Measurements from ENCODE around the gene WDR35.
"Not testable (repeated sequence)": the region's sequence is repeated elsewhere in the genome, so short reads cannot be mapped to it uniquely, and the experiment has no call there.

The WDR35 gene

DNA sequence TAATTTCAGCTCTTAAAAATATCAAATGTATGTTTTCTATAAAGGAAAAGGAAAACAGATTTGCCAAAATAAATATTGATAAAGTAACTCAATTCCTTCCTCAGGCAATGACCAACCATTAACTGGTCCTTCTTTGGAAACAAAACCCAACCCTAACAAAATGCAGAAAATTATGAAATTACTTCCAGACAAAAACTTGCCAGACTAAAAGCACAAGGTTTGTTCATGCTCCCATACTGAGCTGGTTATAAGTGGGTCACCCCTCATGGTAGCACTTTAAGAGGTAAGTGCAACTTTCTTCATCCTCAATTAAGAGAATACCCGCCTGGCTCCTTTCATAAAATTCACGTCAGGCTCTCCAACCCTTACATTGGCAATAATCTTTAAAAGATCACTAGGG, 57.0 kb downstream of the WDR35 start:
- no peaks in the 10 kb centered on the region for H3K9me3 ChIP-seq (ENCODE audit: low read length)
- no peak overlapping the region for H3K4me3 ChIP-seq (ENCODE audit: low read depth in 1 of 2, low read length in 2 of 2)
- no peak overlapping the region for H3K27ac ChIP-seq (ENCODE audit: low read depth, low read length)
- no peaks in the 10 kb centered on the region for H3K4me1 ChIP-seq (ENCODE audit: insufficient read depth, low read length)
- H3K36me3 ChIP-seq (ENCODE audit: insufficient read depth, low read length), result peaks cover 10% of the 10 kb centered on the region
- H3K27me3 ChIP-seq (ENCODE audit: control insufficient read depth in 1 of 2, insufficient read depth in 2 of 2, low read length in 2 of 2), result no peaks in the 10 kb centered on the region
- H3K9ac ChIP-seq (ENCODE audit: low read length), result no peak overlapping the region

GRCh38 chr2:19929226-19929625, 60.7 kb downstream of the WDR35 start:
- Histone ChIP-seq H3K4me1 (ENCODE audit: insufficient read depth, low read length) (no peaks in the 10 kb centered on the region), H3K9me3 (ENCODE audit: low read length) (no peaks in the 10 kb centered on the region), H3K9ac (ENCODE audit: low read length) (no peak overlapping the region), H3K27me3 (ENCODE audit: control insufficient read depth in 1 of 2, insufficient read depth in 2 of 2, low read length in 2 of 2) (no peaks in the 10 kb centered on the region), H3K36me3 (ENCODE audit: insufficient read depth, low read length) (peaks cover 5% of the 10 kb centered on the region), H3K4me3 (ENCODE audit: low read depth in 1 of 2, low read length in 2 of 2) (no peak overlapping the region), H3K27ac (ENCODE audit: low read depth, low read length) (no peak overlapping the region)

- H3K27me3 ChIP-seq (ENCODE audit: control insufficient read depth in 1 of 2, insufficient read depth in 2 of 2, low read length in 2 of 2); H3K9ac ChIP-seq (ENCODE audit: low read length); H3K4me3 ChIP-seq (ENCODE audit: low read depth in 1 of 2, low read length in 2 of 2); H3K4me1 ChIP-seq (ENCODE audit: insufficient read depth, low read length); H3K36me3 ChIP-seq (ENCODE audit: insufficient read depth, low read length); H3K27ac ChIP-seq (ENCODE audit: low read depth, low read length); H3K9me3 ChIP-seq (ENCODE audit: low read length): not testable (repeated sequence)
These were observed 62.1 kb downstream of the WDR35 start for GRCh38 chr2:19927816-19928215.

DNA sequence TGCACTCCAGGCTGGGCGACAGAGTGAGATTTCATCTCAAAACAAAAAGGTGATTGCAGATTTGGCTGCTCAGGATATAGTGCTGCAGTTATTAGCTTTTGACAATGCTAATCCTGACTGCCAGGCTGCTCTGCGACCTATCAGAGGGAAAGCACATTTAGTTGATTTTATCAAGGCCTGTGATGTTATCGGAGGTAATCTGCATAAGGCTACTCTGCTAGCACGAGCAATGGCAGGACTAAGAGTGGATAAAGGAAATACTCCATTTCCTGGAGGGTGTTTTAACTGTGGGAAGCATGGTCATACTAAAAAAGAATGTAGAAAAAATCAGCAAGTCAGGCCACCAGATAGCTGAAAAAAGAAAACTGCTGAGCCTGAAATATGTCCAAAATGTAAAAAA, 65.4 kb downstream of the WDR35 start:
- not testable (repeated sequence) for H3K27me3 ChIP-seq (ENCODE audit: control insufficient read depth in 1 of 2, insufficient read depth in 2 of 2, low read length in 2 of 2); H3K27ac ChIP-seq (ENCODE audit: low read depth, low read length); H3K4me3 ChIP-seq (ENCODE audit: low read depth in 1 of 2, low read length in 2 of 2); H3K9me3 ChIP-seq (ENCODE audit: low read length); H3K9ac ChIP-seq (ENCODE audit: low read length); H3K4me1 ChIP-seq (ENCODE audit: insufficient read depth, low read length); H3K36me3 ChIP-seq (ENCODE audit: insufficient read depth, low read length)

DNA sequence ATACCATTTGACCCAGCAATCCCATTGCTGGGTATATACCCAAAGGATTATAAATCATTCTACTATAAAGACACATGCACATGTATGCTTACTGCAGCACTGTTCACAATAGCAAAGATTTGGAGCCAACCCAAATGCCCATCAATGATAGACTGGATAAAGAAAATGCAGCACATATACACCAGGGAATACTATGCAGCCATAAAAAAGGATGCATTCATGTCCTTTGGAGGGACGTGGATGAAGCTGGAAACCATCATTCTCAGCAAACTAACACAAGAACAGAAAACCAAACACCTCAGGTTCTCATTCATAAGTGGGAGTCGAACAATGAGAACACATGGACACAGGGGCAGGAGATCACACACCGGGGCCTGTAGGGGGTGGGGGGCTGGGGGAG, 67.7 kb downstream of the WDR35 start:
- H3K4me3 ChIP-seq (ENCODE audit: low read depth in 1 of 2, low read length in 2 of 2); H3K36me3 ChIP-seq (ENCODE audit: insufficient read depth, low read length); H3K4me1 ChIP-seq (ENCODE audit: insufficient read depth, low read length); H3K27me3 ChIP-seq (ENCODE audit: control insufficient read depth in 1 of 2, insufficient read depth in 2 of 2, low read length in 2 of 2); H3K9ac ChIP-seq (ENCODE audit: low read length); H3K9me3 ChIP-seq (ENCODE audit: low read length); H3K27ac ChIP-seq (ENCODE audit: low read depth, low read length): not testable (repeated sequence)

DNA sequence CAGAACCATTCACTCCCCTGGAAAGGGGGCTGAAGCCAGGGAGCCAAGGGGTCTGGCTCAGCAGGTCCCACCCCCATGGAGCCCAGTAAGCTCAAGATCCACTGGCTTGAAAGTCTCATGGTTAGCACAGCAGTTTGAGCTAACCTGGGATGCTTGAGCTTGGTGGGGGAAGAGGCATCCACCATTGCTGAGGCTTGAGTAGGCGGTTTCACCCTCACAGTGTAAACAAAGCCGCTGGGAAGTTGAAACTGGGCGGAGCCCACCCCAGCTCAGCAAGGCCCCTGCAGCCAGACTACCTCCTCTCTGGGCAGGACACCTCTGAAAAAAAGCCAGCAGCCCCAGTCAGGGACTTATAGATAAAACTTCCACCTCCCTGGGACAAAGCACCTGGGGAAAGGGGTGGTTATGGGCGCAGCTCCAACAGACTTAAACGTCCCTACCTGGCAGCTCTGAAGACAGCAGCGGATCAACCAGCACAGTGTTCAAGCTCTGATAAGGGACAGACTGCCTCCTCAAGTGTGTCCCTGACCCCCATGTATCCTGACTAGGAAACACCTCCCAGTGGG, 73.4 kb downstream of the WDR35 start:
- Histone ChIP-seq H3K9ac (ENCODE audit: low read length) (no peak overlapping the region), H3K9me3 (ENCODE audit: low read length) (no peaks in the 10 kb centered on the region), H3K4me1 (ENCODE audit: insufficient read depth, low read length) (no peaks in the 10 kb centered on the region), H3K36me3 (ENCODE audit: insufficient read depth, low read length) (no peaks in the 10 kb centered on the region), H3K27ac (ENCODE audit: low read depth, low read length) (no peak overlapping the region), H3K4me3 (ENCODE audit: low read depth in 1 of 2, low read length in 2 of 2) (no peak overlapping the region), H3K27me3 (ENCODE audit: control insufficient read depth in 1 of 2, insufficient read depth in 2 of 2, low read length in 2 of 2) (no peaks in the 10 kb centered on the region)

GRCh38 chr2:19914266-19914975, 75.5 kb downstream of the WDR35 start:
- no peaks in the 10 kb centered on the region for H3K9me3 ChIP-seq (ENCODE audit: low read length)
- H3K4me1 ChIP-seq (ENCODE audit: insufficient read depth, low read length), result no peaks in the 10 kb centered on the region
- H3K9ac ChIP-seq (ENCODE audit: low read length), result no peak overlapping the region
- H3K27ac ChIP-seq (ENCODE audit: low read depth, low read length), result no peak overlapping the region
- no peaks in the 10 kb centered on the region for H3K36me3 ChIP-seq (ENCODE audit: insufficient read depth, low read length)
- no peaks in the 10 kb centered on the region for H3K27me3 ChIP-seq (ENCODE audit: control insufficient read depth in 1 of 2, insufficient read depth in 2 of 2, low read length in 2 of 2)
- H3K4me3 ChIP-seq (ENCODE audit: low read depth in 1 of 2, low read length in 2 of 2), result no peak overlapping the region

DNA sequence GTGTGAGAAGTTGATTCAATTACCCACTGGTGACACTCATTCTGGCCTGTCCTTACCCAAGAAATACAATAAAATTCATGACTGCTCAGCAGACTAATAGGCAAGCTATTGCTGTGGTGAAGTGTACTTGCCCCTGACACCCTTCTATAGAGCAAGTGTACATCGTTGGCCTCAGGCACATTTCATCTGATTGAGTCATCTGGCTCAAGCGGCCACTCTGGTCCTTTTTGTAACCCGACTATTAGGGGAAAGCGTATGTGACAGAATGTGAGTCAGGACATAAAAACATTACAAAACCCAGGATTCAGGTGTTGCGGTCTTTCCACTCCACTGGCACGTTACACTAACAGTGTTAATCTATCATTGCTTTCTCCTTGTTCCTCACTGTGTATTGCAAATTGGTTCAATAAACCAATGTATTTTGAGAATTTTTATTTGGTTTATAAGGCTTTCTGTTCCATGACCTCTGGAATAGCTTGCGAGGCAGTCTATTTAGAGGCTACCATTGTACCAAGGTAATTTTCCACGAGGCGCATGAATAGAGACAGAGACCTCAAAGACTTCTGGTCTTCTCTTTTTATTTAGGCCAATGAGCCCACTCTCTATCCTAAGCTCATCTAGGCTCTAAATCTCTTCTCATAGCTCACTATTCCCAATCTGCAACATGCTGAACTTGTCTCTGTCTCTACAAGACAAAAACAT, 77.9 kb downstream of the WDR35 start:
- H3K9me3 ChIP-seq (ENCODE audit: low read length), result no peaks in the 10 kb centered on the region
- no peak overlapping the region for H3K9ac ChIP-seq (ENCODE audit: low read length)
- no peaks in the 10 kb centered on the region for H3K27me3 ChIP-seq (ENCODE audit: control insufficient read depth in 1 of 2, insufficient read depth in 2 of 2, low read length in 2 of 2)
- H3K4me1 ChIP-seq (ENCODE audit: insufficient read depth, low read length), result no peaks in the 10 kb centered on the region
- no peaks in the 10 kb centered on the region for H3K36me3 ChIP-seq (ENCODE audit: insufficient read depth, low read length)
- no peak overlapping the region for H3K4me3 ChIP-seq (ENCODE audit: low read depth in 1 of 2, low read length in 2 of 2)
- H3K27ac ChIP-seq (ENCODE audit: low read depth, low read length), result no peak overlapping the region

DNA sequence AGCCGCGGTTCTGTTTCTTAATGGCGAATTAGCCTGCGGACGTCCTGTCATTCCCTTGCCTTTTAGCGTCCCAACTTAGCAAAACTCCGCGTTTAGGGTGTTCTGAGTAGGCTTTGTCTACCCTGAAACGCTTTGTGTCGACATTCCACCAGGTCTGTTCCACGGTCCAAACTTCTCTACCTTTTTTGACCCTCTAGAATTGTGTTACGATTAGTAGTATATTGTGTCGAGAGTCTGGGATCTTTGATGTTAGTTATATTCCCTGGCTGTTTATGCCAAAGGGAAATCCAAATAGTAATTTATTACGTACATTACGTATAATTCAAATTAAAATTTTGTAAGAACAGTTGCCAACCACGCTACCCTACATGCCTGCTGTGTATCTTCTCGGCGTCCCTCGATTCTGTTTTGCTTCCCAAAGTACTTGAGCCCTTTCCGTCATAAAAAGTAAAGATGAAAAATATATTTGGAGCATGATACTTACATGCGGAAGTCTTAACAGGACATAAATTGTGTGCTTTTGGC, 87.6 kb downstream of the WDR35 start:
- peak overlapping the region; percentile 77 for H3K9ac ChIP-seq (ENCODE audit: low read length)
- H3K4me3 ChIP-seq (ENCODE audit: low read depth in 1 of 2, low read length in 2 of 2), result peak overlapping the region; percentile 75 to 79
- H3K27ac ChIP-seq (ENCODE audit: low read depth, low read length), result peak overlapping the region; percentile 89
- H3K36me3 ChIP-seq (ENCODE audit: insufficient read depth, low read length), result no peaks in the 10 kb centered on the region
- H3K9me3 ChIP-seq (ENCODE audit: low read length), result no peaks in the 10 kb centered on the region
- H3K4me1 ChIP-seq (ENCODE audit: insufficient read depth, low read length), result peaks cover 32% of the 10 kb centered on the region
- H3K27me3 ChIP-seq (ENCODE audit: control insufficient read depth in 1 of 2, insufficient read depth in 2 of 2, low read length in 2 of 2), result no peaks in the 10 kb centered on the region

GRCh38 chr2:19901442-19902215, 88.3 kb downstream of the WDR35 start, which contains the start of gene TTC32:
Gene TTC32 (minus strand): TSS chr2:19901983. CDS start chr2:19901854, 129 bp downstream.
- Histone ChIP-seq H3K36me3 (ENCODE audit: insufficient read depth, low read length) (no peaks in the 10 kb centered on the region), H3K27ac (ENCODE audit: low read depth, low read length) (peak within 1 kb of the TSS; percentile 89), H3K9me3 (ENCODE audit: low read length) (no peaks in the 10 kb centered on the region), H3K4me1 (ENCODE audit: insufficient read depth, low read length) (peaks cover 33% of the 10 kb centered on the region), H3K27me3 (ENCODE audit: control insufficient read depth in 1 of 2, insufficient read depth in 2 of 2, low read length in 2 of 2) (no peaks in the 10 kb centered on the region), H3K9ac (ENCODE audit: low read length) (peak within 1 kb of the TSS; percentile 77), H3K4me3 (ENCODE audit: low read depth in 1 of 2, low read length in 2 of 2) (peak within 1 kb of the TSS; percentile 75 to 79)

GRCh38 chr2:19900931-19901441, 88.9 kb downstream of the WDR35 start:
- Histone ChIP-seq H3K27ac (ENCODE audit: low read depth, low read length) (peak overlapping the region; percentile 89), H3K9me3 (ENCODE audit: low read length) (no peaks in the 10 kb centered on the region)

More at GRCh38 chr2:19900931-19901441, 88.9 kb downstream of the WDR35 start:
- peak overlapping the region; percentile 75 to 79 for H3K4me3 ChIP-seq (ENCODE audit: low read depth in 1 of 2, low read length in 2 of 2)
- H3K36me3 ChIP-seq (ENCODE audit: insufficient read depth, low read length), result no peaks in the 10 kb centered on the region
- H3K9ac ChIP-seq (ENCODE audit: low read length), result peak overlapping the region; percentile 77
- no peaks in the 10 kb centered on the region for H3K27me3 ChIP-seq (ENCODE audit: control insufficient read depth in 1 of 2, insufficient read depth in 2 of 2, low read length in 2 of 2)
- H3K4me1 ChIP-seq (ENCODE audit: insufficient read depth, low read length), result peaks cover 33% of the 10 kb centered on the region

Measured in muscle layer of colon (tissue), 2 donors.